Left ventricle myocardium superior (tissue), 1 donor: ENCODE data around the gene YPEL2. TPM values are rescaled to one million over a fixed set of nuclear protein-coding genes. Genes with fewer than 3 reads are reported as not detected.
"Not testable (repeated sequence)": the region's sequence is repeated elsewhere in the genome, so short reads cannot be mapped to it uniquely, and the experiment has no call there.

Experiments
- ATAC-seq: fragments of 200-7000 bp; cut with Tn5 transposase; one replicate; pipeline ENCODE4 v1.9.1; 2020; ENCODE audit warnings: mild to moderate bottlenecking, moderate library complexity
- DNase-seq: peaks from one replicate; pipeline ENCODE4 v3.0.0-alpha.2; 2020
- intact Hi-C: fragments of 100-400 bp; cut with micrococcal nuclease; formaldehyde crosslinking; loops from one replicate; pipeline ENCODE4 v1.11.0; 2022
- long read RNA-seq: library from polyadenylated mRNA; unstranded; transcript quantifications from one replicate; pipeline ENCODE4 v2.0.0, GENCODE V29; 2021
- total RNA-seq: library from RNA; stranded (reverse); fragmentation: NEBNext Ultra II Directional; extraction: Animal tissue kit (Norgen Biotek cat#: 25700); gene quantifications from one replicate; pipeline ENCODE4 v1.2.1, GENCODE V29; 2021
- donor health status: DM: no; HTN: yes; CAD: no; lungs with severe emphysema.

YPEL2 gene
- 38.9 TPM for total RNA-seq
- long read RNA-seq, full-length matches to known transcripts = 45 of 71 reads
- long read RNA-seq, partial matches to known transcripts = 2 of 71 reads
- long read RNA-seq, other reads (novel, unspliced or antisense) = 24 of 71 reads

- peak; percentile 99 for DNase-seq
- intact Hi-C loops = loop anchor here (5.0 to 10.0 kb wide), 2 partner anchors 36 to 93 kb away; no protein-coding TSS in a partner anchor
- ATAC-seq = peak; percentile 89
These were observed at the start of gene YPEL2 for GRCh38 chr17:59331129-59331928. YPEL2 (plus strand) TSS chr17:59331655; CDS start chr17:59353410, 21,755 bp downstream.

GRCh38 chr17:59284317-59284716 is 47.1 kb upstream of the YPEL2 start:
- no peak for ATAC-seq
- no peak for DNase-seq
- intact Hi-C loops = no loop called here

- no peak for DNase-seq
- peak; percentile 61 for ATAC-seq
- intact Hi-C loops = no loop called here
These were observed 44.0 kb upstream of the YPEL2 start for GRCh38 chr17:59287452-59287851.

- ATAC-seq (no peak), DNase-seq (no peak)
- intact Hi-C loops = no loop called here
These were observed 43.6 kb upstream of the YPEL2 start for GRCh38 chr17:59287891-59288290.

- ATAC-seq (no peak), DNase-seq (no peak)
- intact Hi-C loops = no loop called here
These were observed 41.5 kb upstream of the YPEL2 start for GRCh38 chr17:59289981-59290301.

GRCh38 chr17:59290302-59290998 is 41.0 kb upstream of the YPEL2 start:
- ATAC-seq, DNase-seq, intact Hi-C loops: not testable (repeated sequence)

GRCh38 chr17:59292174-59292523 is 39.3 kb upstream of the YPEL2 start:
- no peak for ATAC-seq
- intact Hi-C loops = no loop called here
- DNase-seq = no peak

GRCh38 chr17:59296190-59296589 is 35.3 kb upstream of the YPEL2 start:
- DNase-seq = no peak
- ATAC-seq = no peak
- intact Hi-C loops = no loop called here

- no peak for ATAC-seq
- DNase-seq = no peak
- intact Hi-C loops = no loop called here
These were observed 32.9 kb upstream of the YPEL2 start for GRCh38 chr17:59298521-59298920.

- ATAC-seq (no peak), DNase-seq (no peak)
- intact Hi-C loops = no loop called here
These were observed 31.9 kb upstream of the YPEL2 start for GRCh38 chr17:59299400-59300092.

GRCh38 chr17:59300941-59301340 is 30.5 kb upstream of the YPEL2 start:
- ATAC-seq = no peak
- intact Hi-C loops = no loop called here

GRCh38 chr17:59304811-59305210 is 26.6 kb upstream of the YPEL2 start:
- intact Hi-C loops = no loop called here
- DNase-seq = no peak
- no peak for ATAC-seq

More at GRCh38 chr17:59300941-59301340, 30.5 kb upstream of the YPEL2 start:
- DNase-seq = no peak

GRCh38 chr17:59310263-59310920 is 21.1 kb upstream of the YPEL2 start:
- intact Hi-C loops = loop anchor here (5.0 kb wide), 1 partner anchor 132 kb away; no protein-coding TSS in a partner anchor
- ATAC-seq (no peak), DNase-seq (no peak)

- intact Hi-C loops = loop anchor here (5.0 kb wide), 1 partner anchor 131 kb away; no protein-coding TSS in a partner anchor
- peak; percentile 97 for ATAC-seq
- DNase-seq = no peak
These were observed 20.4 kb upstream of the YPEL2 start for GRCh38 chr17:59311051-59311468.

- not testable (repeated sequence) for ATAC-seq, DNase-seq
- intact Hi-C loops = loop anchor here (5.0 kb wide), 1 partner anchor 131 kb away; no protein-coding TSS in a partner anchor
These were observed 19.9 kb upstream of the YPEL2 start for GRCh38 chr17:59311521-59311920.

GRCh38 chr17:59315866-59316265 is 15.6 kb upstream of the YPEL2 start:
- intact Hi-C loops = no loop called here
- DNase-seq (no peak), ATAC-seq (no peak)

GRCh38 chr17:59327121-59327980 is 4.1 kb upstream of the YPEL2 start:
- no peak for ATAC-seq
- intact Hi-C loops = no loop called here
- DNase-seq = no peak

GRCh38 chr17:59327981-59328290 is 3.5 kb upstream of the YPEL2 start:
- intact Hi-C loops = loop anchor here (2.0 kb wide), 1 partner anchor 113 kb away; no protein-coding TSS in a partner anchor
- ATAC-seq (no peak), DNase-seq (no peak)
